GM12891 (cell line): Measurements from ENCODE around the gene ITFG2.

ENCODE experiments used
- POLR2A ChIP-seq: IDR thresholded peaks from 2 replicates; pipeline ENCODE4 v1.6.1; 2011; ENCODE audit warnings: low read depth, low read length, control low read depth
- POLR2AphosphoS5 ChIP-seq: IDR thresholded peaks from 2 replicates; pipeline ENCODE4 v1.6.1; 2011; ENCODE audit warnings: low read depth, low read length, control low read depth
- SPI1 ChIP-seq: IDR thresholded peaks from 2 replicates; pipeline ENCODE4 v1.6.1; 2011; ENCODE audit warnings: low read depth, low read length, control low read depth

- TF ChIP-seq POLR2A (no peak), POLR2AphosphoS5 (no peak), SPI1 (no peak)
Measured at GRCh38 chr12:2792671-2793500, 19.6 kb upstream of the ITFG2 start.
